Muscle layer of colon (tissue), 2 donors: Measurements from ENCODE around the gene PAX2.

Experiments
- H3K27ac ChIP-seq: one replicate; pipeline ENCODE4 v1.7.0; 2013; ENCODE audit warnings: low read depth, mild to moderate bottlenecking, low read length, moderate library complexity
- H3K27me3 ChIP-seq, 2 donors: one replicate each; pipeline ENCODE4 v1.7.0; 2013; ENCODE audit warnings: low read length in 2 of 2, mild to moderate bottlenecking in 2 of 2; ENCODE audit not compliant: insufficient read depth in 2 of 2, control insufficient read depth in 1 of 2
- H3K36me3 ChIP-seq: one replicate; pipeline ENCODE4 v1.7.0; 2013; ENCODE audit warnings: mild to moderate bottlenecking, low read length; ENCODE audit not compliant: insufficient read depth
- H3K4me1 ChIP-seq: one replicate; pipeline ENCODE4 v1.7.0; 2013; ENCODE audit warnings: mild to moderate bottlenecking, low read length; ENCODE audit not compliant: insufficient read depth
- H3K4me3 ChIP-seq, 2 donors: one replicate each; pipeline ENCODE4 v1.7.0; 2013; ENCODE audit warnings: low read length in 2 of 2, low read depth in 1 of 2, mild to moderate bottlenecking in 1 of 2, moderate library complexity in 1 of 2
- H3K9ac ChIP-seq: one replicate; pipeline ENCODE4 v1.7.0; 2013; ENCODE audit warnings: low read length
- H3K9me3 ChIP-seq: one replicate; pipeline ENCODE4 v1.7.0; 2013; ENCODE audit warnings: mild to moderate bottlenecking, low read length
- donor health status: abdominal sarcoma.
- donor health status: Adenocarcinoma of cecum.

The PAX2 gene

GRCh38 chr10:100742936-100743335, 2.4 kb upstream of the PAX2 start:
- no peaks in the 10 kb centered on the region for H3K9me3 ChIP-seq
- peaks cover 84 to 99% of the 10 kb centered on the region in 2 donors for H3K27me3 ChIP-seq
- H3K36me3 ChIP-seq = no peaks in the 10 kb centered on the region
- peaks cover 13% of the 10 kb centered on the region for H3K4me1 ChIP-seq
- no peak overlapping the region for H3K9ac ChIP-seq
- H3K4me3 ChIP-seq = no peak overlapping the region
- no peak overlapping the region for H3K27ac ChIP-seq

- Histone ChIP-seq H3K4me3 (peak overlapping the region in 1 of 2 donors; percentile 5), H3K9me3 (no peaks in the 10 kb centered on the region), H3K4me1 (peaks cover 19% of the 10 kb centered on the region)
Observed at GRCh38 chr10:100743626-100744135, 1.7 kb upstream of the PAX2 start.

GRCh38 chr10:100744136-100744986, 1.0 kb upstream of the PAX2 start:
- Histone ChIP-seq H3K4me3 (peak overlapping the region in 1 of 2 donors; percentile 5), H3K27ac (no peak overlapping the region), H3K27me3 (peaks cover 77 to 99% of the 10 kb centered on the region in 2 donors), H3K4me1 (peaks cover 20% of the 10 kb centered on the region), H3K36me3 (no peaks in the 10 kb centered on the region), H3K9me3 (no peaks in the 10 kb centered on the region), H3K9ac (no peak overlapping the region)

More at GRCh38 chr10:100743626-100744135, 1.7 kb upstream of the PAX2 start:
- peaks cover 83 to 99% of the 10 kb centered on the region in 2 donors for H3K27me3 ChIP-seq
- H3K36me3 ChIP-seq = no peaks in the 10 kb centered on the region
- H3K9ac ChIP-seq = no peak overlapping the region
- H3K27ac ChIP-seq = no peak overlapping the region

GRCh38 chr10:100745882-100746783, 751 bp downstream of the PAX2 start:
- Histone ChIP-seq H3K4me3 (peak overlapping the region in 1 of 2 donors; percentile 27), H3K27ac (no peak overlapping the region)

GRCh38 chr10:100746784-100747455, 1.5 kb downstream of the PAX2 start:
- Histone ChIP-seq H3K9ac (no peak overlapping the region), H3K4me1 (peaks cover 20% of the 10 kb centered on the region), H3K27me3 (peaks cover 79 to 98% of the 10 kb centered on the region in 2 donors), H3K27ac (no peak overlapping the region), H3K36me3 (no peaks in the 10 kb centered on the region), H3K9me3 (no peaks in the 10 kb centered on the region), H3K4me3 (no peak overlapping the region)

More at GRCh38 chr10:100745882-100746783, 751 bp downstream of the PAX2 start:
- Histone ChIP-seq H3K4me1 (peaks cover 20% of the 10 kb centered on the region), H3K36me3 (no peaks in the 10 kb centered on the region), H3K9me3 (no peaks in the 10 kb centered on the region), H3K9ac (no peak overlapping the region), H3K27me3 (peaks cover 79 to 99% of the 10 kb centered on the region in 2 donors)

GRCh38 chr10:100747456-100748230, 2.3 kb downstream of the PAX2 start:
- H3K36me3 ChIP-seq = no peaks in the 10 kb centered on the region
- peaks cover 78 to 97% of the 10 kb centered on the region in 2 donors for H3K27me3 ChIP-seq
- peak overlapping the region in 1 of 2 donors; percentile 8 for H3K4me3 ChIP-seq
- H3K4me1 ChIP-seq = peaks cover 20% of the 10 kb centered on the region
- no peak overlapping the region for H3K9ac ChIP-seq
- H3K27ac ChIP-seq = no peak overlapping the region
- no peaks in the 10 kb centered on the region for H3K9me3 ChIP-seq

GRCh38 chr10:100748231-100749058, 3.1 kb downstream of the PAX2 start:
- H3K9ac ChIP-seq = no peak overlapping the region
- H3K27me3 ChIP-seq = peaks cover 73 to 89% of the 10 kb centered on the region in 2 donors
- no peaks in the 10 kb centered on the region for H3K36me3 ChIP-seq
- H3K4me3 ChIP-seq = peak overlapping the region in 1 of 2 donors; percentile 26
- no peaks in the 10 kb centered on the region for H3K9me3 ChIP-seq
- H3K4me1 ChIP-seq = peaks cover 18% of the 10 kb centered on the region
- H3K27ac ChIP-seq = no peak overlapping the region

GRCh38 chr10:100749059-100749308, 3.6 kb downstream of the PAX2 start:
- no peak overlapping the region for H3K9ac ChIP-seq
- no peak overlapping the region for H3K4me3 ChIP-seq
- H3K9me3 ChIP-seq = no peaks in the 10 kb centered on the region
- H3K27me3 ChIP-seq = peaks cover 67 to 84% of the 10 kb centered on the region in 2 donors
- H3K27ac ChIP-seq = no peak overlapping the region
- no peaks in the 10 kb centered on the region for H3K36me3 ChIP-seq
- H3K4me1 ChIP-seq = peaks cover 13% of the 10 kb centered on the region

- no peaks in the 10 kb centered on the region for H3K9me3 ChIP-seq
- H3K36me3 ChIP-seq = no peaks in the 10 kb centered on the region
- peaks cover 63 to 78% of the 10 kb centered on the region in 2 donors for H3K27me3 ChIP-seq
- no peak overlapping the region for H3K4me3 ChIP-seq
- peaks cover 8% of the 10 kb centered on the region for H3K4me1 ChIP-seq
- H3K9ac ChIP-seq = no peak overlapping the region
- no peak overlapping the region for H3K27ac ChIP-seq
Observed at GRCh38 chr10:100749309-100750217, 4.2 kb downstream of the PAX2 start.
